Stimulated activated naive CD8-positive, alpha-beta T cell treated with anti-CD3 and anti-CD28 coated beads, Interleukin-15, Interleukin-2, amounts not matched to agents 100 ng/mL and 50 ng/mL, for 24 hours (primary cell): Measurements from ENCODE around the gene GOLT1B.

ENCODE experiments used
- H3K27ac Mint-ChIP-seq: one replicate; pipeline ENCODE4 v1.8.0; 2021; ENCODE audit warnings: mild to moderate bottlenecking, mixed read lengths
- H3K27me3 Mint-ChIP-seq: one replicate; pipeline ENCODE4 v1.8.0; 2021; ENCODE audit warnings: mixed read lengths
- H3K36me3 Mint-ChIP-seq: one replicate; pipeline ENCODE4 v1.8.0; 2021; ENCODE audit warnings: low read depth, mixed read lengths
- H3K4me1 Mint-ChIP-seq: one replicate; pipeline ENCODE4 v1.8.0; 2021; ENCODE audit warnings: low read depth, mixed read lengths
- H3K4me3 Mint-ChIP-seq: one replicate; pipeline ENCODE4 v1.8.0; 2021; ENCODE audit warnings: mild to moderate bottlenecking, mixed read lengths
- H3K9me3 Mint-ChIP-seq: one replicate; pipeline ENCODE4 v1.8.0; 2021; ENCODE audit warnings: mixed read lengths

GOLT1B gene

DNA sequence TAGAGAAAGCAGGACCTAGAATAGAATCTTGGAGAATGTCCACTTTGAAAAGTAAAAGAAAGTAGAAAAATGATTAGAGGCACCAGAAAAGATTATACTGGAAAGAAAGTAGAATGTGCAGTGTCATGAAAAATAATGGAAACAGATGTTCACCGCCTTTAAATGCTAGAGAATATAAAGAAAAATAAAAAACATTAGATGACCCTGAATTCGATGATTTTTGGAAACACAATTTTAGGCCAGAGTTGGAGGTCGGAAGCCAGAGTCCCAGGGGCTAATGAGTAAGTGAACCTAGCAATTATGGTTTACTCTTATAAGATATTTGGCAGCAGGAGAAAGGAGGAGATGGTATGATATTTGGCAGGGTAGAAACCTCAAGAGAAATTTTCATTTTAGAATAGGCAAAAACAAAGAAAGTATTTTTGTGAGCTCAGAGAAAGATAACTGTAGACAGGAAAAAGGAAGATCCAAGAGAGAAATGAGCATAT, 65.4 kb downstream of the GOLT1B start:
- Mint-ChIP-seq H3K36me3 (no peaks in the 10 kb centered on the region), H3K9me3 (no peaks in the 10 kb centered on the region), H3K27me3 (no peaks in the 10 kb centered on the region), H3K4me3 (no peak overlapping the region), H3K4me1 (no peaks in the 10 kb centered on the region), H3K27ac (no peak overlapping the region)
